Measurements from ENCODE around the gene TSPEAR.

TSPEAR gene

DNA sequence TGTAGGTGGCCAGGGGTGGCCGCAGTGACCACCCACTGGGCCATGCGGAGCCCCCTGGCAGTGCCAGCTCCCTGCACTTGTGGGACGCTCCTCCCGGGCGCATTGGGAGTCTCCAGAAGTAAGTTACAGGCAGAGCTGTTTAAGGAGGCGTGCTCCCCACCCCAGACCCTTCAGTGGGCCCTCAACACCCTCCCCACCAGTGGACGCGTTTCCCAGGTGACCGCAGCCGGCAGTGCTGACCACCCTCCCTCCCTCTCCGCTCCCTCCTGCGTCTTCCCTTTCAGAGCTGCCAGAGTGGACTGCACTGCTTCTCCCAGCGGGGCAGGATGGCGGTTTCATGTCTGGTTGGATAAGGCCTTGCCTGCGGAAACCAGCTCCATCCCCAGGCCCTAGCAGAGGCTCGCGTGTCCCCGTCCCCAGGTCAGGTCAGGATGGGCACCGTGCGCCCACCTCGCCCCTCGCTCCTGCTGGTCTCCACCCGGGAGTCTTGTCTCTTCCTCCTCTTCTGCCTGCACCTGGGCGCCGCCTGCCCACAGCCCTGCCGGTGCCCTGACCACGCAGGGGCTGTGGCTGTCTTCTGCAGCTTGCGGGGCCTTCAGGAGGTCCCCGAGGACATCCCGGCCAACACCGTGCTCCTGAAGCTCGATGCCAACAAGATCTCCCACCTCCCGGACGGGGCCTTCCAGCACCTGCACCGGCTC, 255.0 kb downstream of the TSPEAR start:
- no peak for DNase-seq

DNA sequence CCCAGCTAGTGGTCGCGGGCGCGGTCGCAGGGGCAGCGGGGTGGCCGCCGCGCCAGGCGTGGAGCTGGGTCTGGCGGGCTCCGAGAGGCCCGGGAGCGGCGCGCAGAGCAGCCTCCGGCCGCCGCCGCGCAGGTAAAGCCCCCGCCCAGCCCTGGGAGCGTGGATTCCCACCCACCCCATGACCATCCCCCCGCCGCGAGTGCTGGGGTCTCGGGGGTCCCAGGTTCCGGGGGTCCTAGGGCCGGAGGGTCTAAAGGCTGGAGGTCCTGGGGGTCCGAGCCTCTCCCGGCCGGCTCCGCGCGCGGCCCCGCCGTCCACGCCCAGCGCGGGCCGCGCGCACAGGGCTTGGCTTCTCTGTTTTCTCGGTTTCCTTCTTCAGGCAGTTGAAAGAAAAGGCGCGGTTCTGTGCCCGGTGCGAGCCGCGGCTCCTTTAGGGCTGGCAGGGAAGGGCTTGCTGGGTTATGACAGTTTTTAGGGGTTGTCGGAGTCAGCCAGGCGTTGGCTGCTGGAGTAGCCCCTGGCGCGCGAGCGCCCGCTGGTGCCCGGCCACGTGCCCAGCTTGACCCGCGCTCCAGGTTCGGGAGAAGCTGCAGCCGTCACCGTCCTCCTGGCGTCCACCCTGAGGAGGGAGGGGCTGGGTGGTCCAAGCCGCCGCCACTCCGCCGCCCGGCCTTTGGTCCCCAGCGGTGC, 255.7 kb downstream of the TSPEAR start:
- DNase-seq: peak; percentile 8

- DNase-seq: peak; percentile 66
These were observed 256.4 kb downstream of the TSPEAR start, which contains the start of gene LRRC3 for GRCh38 chr21:44454747-44455523. LRRC3 (plus strand) TSS chr21:44455510; CDS start chr21:44456645, 1,135 bp downstream.

- DNase-seq: no peak
These were observed 257.3 kb downstream of the TSPEAR start for GRCh38 chr21:44454058-44454457.

GRCh38 chr21:44453120-44453519, 258.3 kb downstream of the TSPEAR start:
- no peak for DNase-seq

DNA sequence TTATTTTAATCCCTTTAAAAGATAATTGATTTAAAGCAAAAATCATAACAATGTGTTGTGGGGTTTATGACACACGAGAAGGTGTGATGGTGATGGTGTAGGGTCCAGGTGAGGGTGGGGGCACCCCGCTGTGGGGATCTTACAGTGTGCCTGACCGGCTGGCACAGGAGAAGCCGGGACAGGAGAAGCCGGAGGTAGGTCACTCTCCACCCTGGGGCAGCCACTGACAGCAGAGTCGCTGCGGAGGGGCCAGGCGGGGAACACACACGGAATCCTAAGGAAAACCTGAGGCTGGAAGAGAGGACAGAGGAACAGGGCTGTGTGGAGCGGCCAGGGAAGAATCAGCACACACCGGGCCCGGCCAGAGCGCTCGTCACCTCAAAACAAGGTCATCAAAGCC, 260.4 kb downstream of the TSPEAR start:
- DNase-seq: no peak

DNA sequence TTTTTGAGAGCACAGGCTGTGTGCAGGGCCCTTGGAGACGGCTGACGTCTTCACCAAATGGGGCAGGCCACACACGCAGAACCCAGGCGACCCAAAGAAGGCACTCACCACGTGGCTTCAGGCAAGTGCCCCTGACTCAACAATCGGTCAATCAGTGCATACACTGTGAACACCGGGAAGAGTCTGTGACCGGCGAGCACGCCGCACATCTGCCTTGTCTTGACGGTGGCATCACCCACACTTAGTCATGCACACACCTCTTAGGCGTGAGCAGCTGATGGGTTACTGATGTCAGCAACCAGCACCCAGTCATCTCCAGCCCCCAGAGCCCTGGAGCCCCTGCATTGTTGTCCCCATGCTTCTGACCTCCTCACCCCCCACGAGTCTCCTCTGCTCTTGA, 261.0 kb downstream of the TSPEAR start:
- DNase-seq: no peak

GRCh38 chr21:44449473-44450363, 261.7 kb downstream of the TSPEAR start:
- no peak for DNase-seq

DNA sequence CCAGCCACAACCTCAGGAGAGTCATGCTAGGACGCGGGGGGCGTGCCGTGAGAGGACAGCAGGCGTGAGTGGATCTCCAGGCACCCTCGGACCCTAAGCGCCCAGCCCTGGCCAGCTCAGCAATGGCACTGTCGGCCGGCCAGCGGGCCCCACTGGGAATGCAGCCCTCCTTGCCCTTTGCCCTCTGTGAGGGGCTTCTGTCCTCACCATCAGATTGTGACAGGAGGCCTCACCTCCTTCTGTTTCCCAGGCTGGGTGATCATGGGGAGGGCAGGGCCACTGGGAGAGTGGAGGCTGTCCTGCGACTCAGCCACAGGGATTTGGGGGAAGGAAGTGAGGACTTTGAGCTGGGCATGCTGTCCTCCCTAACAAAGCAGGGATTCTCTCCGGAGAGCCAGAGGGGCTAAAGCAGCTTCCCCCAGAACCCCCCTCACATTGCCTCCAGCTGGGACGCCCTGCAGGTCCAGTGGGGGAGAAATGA, 262.7 kb downstream of the TSPEAR start:
- no peak for DNase-seq
